Ammon's horn (tissue), 1 donor: Measurements from ENCODE around the gene GPR68.
"Not testable (repeated sequence)": the region's sequence is repeated elsewhere in the genome, so short reads cannot be mapped to it uniquely, and the experiment has no call there.

Source experiments
- DNase-seq: peaks from one replicate; pipeline ENCODE4 v3.0.0-alpha.2; 2016; ENCODE audit warnings: low spot score

The GPR68 gene

GRCh38 chr14:91272341-91273272, 28.1 kb upstream of the GPR68 start:
- DNase-seq, result no peak

GRCh38 chr14:91271639-91272038, 27.1 kb upstream of the GPR68 start:
- no peak for DNase-seq

- no peak for DNase-seq
Measured at GRCh38 chr14:91270619-91271018, 26.1 kb upstream of the GPR68 start.

- DNase-seq, result no peak
Measured at GRCh38 chr14:91270188-91270587, 25.7 kb upstream of the GPR68 start.

GRCh38 chr14:91269076-91269991, 24.8 kb upstream of the GPR68 start:
- DNase-seq, result peak; percentile 32

GRCh38 chr14:91267965-91268437, 23.5 kb upstream of the GPR68 start:
- DNase-seq, result no peak

GRCh38 chr14:91266276-91266675, 21.8 kb upstream of the GPR68 start:
- DNase-seq, result not testable (repeated sequence)

GRCh38 chr14:91265404-91265803, 20.9 kb upstream of the GPR68 start:
- no peak for DNase-seq

- no peak for DNase-seq
Measured at GRCh38 chr14:91264151-91265150, 19.9 kb upstream of the GPR68 start.

- DNase-seq, result no peak
Measured at GRCh38 chr14:91263329-91263728, 18.8 kb upstream of the GPR68 start.

GRCh38 chr14:91261986-91262549, 17.6 kb upstream of the GPR68 start:
- DNase-seq, result no peak

GRCh38 chr14:91261115-91261514, 16.6 kb upstream of the GPR68 start:
- no peak for DNase-seq

- no peak for DNase-seq
Measured at GRCh38 chr14:91258876-91259275, 14.4 kb upstream of the GPR68 start.

- peak; percentile 21 for DNase-seq
Measured at GRCh38 chr14:91258011-91258618, 13.6 kb upstream of the GPR68 start.

GRCh38 chr14:91257328-91258010, 13.0 kb upstream of the GPR68 start:
- peak; percentile 30 for DNase-seq

- no peak for DNase-seq
Measured at GRCh38 chr14:91256661-91257060, 12.2 kb upstream of the GPR68 start.

GRCh38 chr14:91255026-91255695, 10.7 kb upstream of the GPR68 start:
- DNase-seq, result no peak

GRCh38 chr14:91254461-91254860, 10.0 kb upstream of the GPR68 start:
- no peak for DNase-seq

- no peak for DNase-seq
Measured at GRCh38 chr14:91253795-91254323, 9.4 kb upstream of the GPR68 start.
